HEK293 (cell line): ENCODE results near the gene THSD4.

ENCODE experiments used
- ATF2 ChIP-seq: fragments of 450-650 bp; formaldehyde crosslinking; IDR thresholded peaks from 2 replicates; pipeline ENCODE4 v1.5.1; 2016; ENCODE audit warnings: missing biosample characterization, missing genetic modification characterization, low read depth
- FEZF1 ChIP-seq: fragments of 450-650 bp; formaldehyde crosslinking; IDR thresholded peaks from 2 replicates; pipeline ENCODE4 v1.5.1; 2016; ENCODE audit warnings: missing biosample characterization, missing genetic modification characterization
- HIC1 ChIP-seq: fragments of 450-650 bp; formaldehyde crosslinking; IDR thresholded peaks from 2 replicates; pipeline ENCODE4 v1.5.1; 2016; ENCODE audit warnings: missing biosample characterization, missing genetic modification characterization
- IKZF3 ChIP-seq: fragments of 450-650 bp; IDR thresholded peaks from 2 replicates; pipeline ENCODE4 v1.5.0; 2018; ENCODE audit warnings: missing biosample characterization, mild to moderate bottlenecking, missing genetic modification characterization, moderate library complexity
- KLF1 ChIP-seq: fragments of 450-650 bp; formaldehyde crosslinking; IDR thresholded peaks from 2 replicates; pipeline ENCODE4 v1.5.1; 2016; ENCODE audit warnings: missing biosample characterization, missing genetic modification characterization
- KLF17 ChIP-seq: fragments of 450-650 bp; formaldehyde crosslinking; IDR thresholded peaks from 2 replicates; pipeline ENCODE4 v1.5.1; 2016; ENCODE audit warnings: missing biosample characterization, missing genetic modification characterization
- PRDM4 ChIP-seq: fragments of 450-650 bp; formaldehyde crosslinking; IDR thresholded peaks from 2 replicates; pipeline ENCODE4 v1.5.1; 2017; ENCODE audit warnings: missing biosample characterization, missing genetic modification characterization
- SP7 ChIP-seq: fragments of 450-650 bp; formaldehyde crosslinking; IDR thresholded peaks from 2 replicates; pipeline ENCODE4 v1.5.1; 2016; ENCODE audit warnings: missing biosample characterization, missing genetic modification characterization
- ZBTB44 ChIP-seq: fragments of 450-650 bp; IDR thresholded peaks from 2 replicates; pipeline ENCODE4 v1.5.1; 2018; ENCODE audit warnings: missing biosample characterization, mild to moderate bottlenecking, missing genetic modification characterization
- ZBTB7A ChIP-seq: fragments of 450-650 bp; formaldehyde crosslinking; IDR thresholded peaks from 2 replicates; pipeline ENCODE4 v1.5.1; 2016; ENCODE audit warnings: low read depth, missing biosample characterization, missing genetic modification characterization
- ZFP37 ChIP-seq: fragments of 450-650 bp; formaldehyde crosslinking; IDR thresholded peaks from 2 replicates; pipeline ENCODE4 v1.5.1; 2016; ENCODE audit warnings: missing biosample characterization, missing genetic modification characterization
- ZIC2 ChIP-seq: fragments of 450-650 bp; formaldehyde crosslinking; IDR thresholded peaks from 2 replicates; pipeline ENCODE4 v1.5.1; 2016; ENCODE audit warnings: missing biosample characterization, missing genetic modification characterization
- ZNF174 ChIP-seq: fragments of 450-650 bp; formaldehyde crosslinking; IDR thresholded peaks from 2 replicates; pipeline ENCODE4 v1.5.0; 2017; ENCODE audit warnings: missing biosample characterization, mild to moderate bottlenecking, missing genetic modification characterization
- ZNF239 ChIP-seq: fragments of 450-650 bp; formaldehyde crosslinking; IDR thresholded peaks from 2 replicates; pipeline ENCODE4 v1.5.1; 2016; ENCODE audit warnings: missing biosample characterization, missing genetic modification characterization
- ZNF366 ChIP-seq: fragments of 450-650 bp; formaldehyde crosslinking; conservative IDR thresholded peaks from 2 replicates; pipeline ENCODE4 v1.5.1; 2016; ENCODE audit warnings: missing biosample characterization, missing genetic modification characterization
- ZNF37A ChIP-seq: fragments of 450-650 bp; IDR thresholded peaks from 2 replicates; pipeline ENCODE4 v1.5.1; 2018; ENCODE audit warnings: missing biosample characterization, missing genetic modification characterization
- ZNF561 ChIP-seq: fragments of 450-650 bp; IDR thresholded peaks from 2 replicates; pipeline ENCODE4 v1.5.1; 2018; ENCODE audit warnings: missing biosample characterization, missing genetic modification characterization, borderline replicate concordance
- ZNF621 ChIP-seq: fragments of 450-650 bp; formaldehyde crosslinking; IDR thresholded peaks from 2 replicates; pipeline ENCODE4 v1.5.1; 2017; ENCODE audit warnings: missing biosample characterization, missing genetic modification characterization
- ZNF639 ChIP-seq: fragments of 450-650 bp; formaldehyde crosslinking; IDR thresholded peaks from 2 replicates; pipeline ENCODE4 v1.5.1; 2016; ENCODE audit warnings: missing biosample characterization, missing genetic modification characterization
- ZNF654 ChIP-seq: fragments of 450-650 bp; formaldehyde crosslinking; IDR thresholded peaks from 2 replicates; pipeline ENCODE4 v1.5.1; 2016; ENCODE audit warnings: low read depth, missing biosample characterization, missing genetic modification characterization
- ZNF664 ChIP-seq: fragments of 450-650 bp; formaldehyde crosslinking; IDR thresholded peaks from 2 replicates; pipeline ENCODE4 v1.5.1; 2016; ENCODE audit warnings: missing biosample characterization, missing genetic modification characterization
- ZNF670 ChIP-seq: fragments of 450-650 bp; formaldehyde crosslinking; IDR thresholded peaks from 2 replicates; pipeline ENCODE4 v1.5.1; 2016; ENCODE audit warnings: missing biosample characterization, missing genetic modification characterization, low read depth
- ZNF692 ChIP-seq: fragments of 450-650 bp; formaldehyde crosslinking; IDR thresholded peaks from 2 replicates; pipeline ENCODE4 v1.5.1; 2016; ENCODE audit warnings: missing biosample characterization, missing genetic modification characterization
- ZNF768 ChIP-seq: fragments of 450-650 bp; formaldehyde crosslinking; IDR thresholded peaks from 2 replicates; pipeline ENCODE4 v1.5.1; 2018; ENCODE audit warnings: missing biosample characterization, mild to moderate bottlenecking, missing genetic modification characterization
- ZXDB ChIP-seq: fragments of 450-650 bp; formaldehyde crosslinking; IDR thresholded peaks from 2 replicates; pipeline ENCODE4 v1.5.1; 2016; ENCODE audit warnings: missing biosample characterization, missing genetic modification characterization

Gene THSD4

GRCh38 chr15:71747128-71748083 is 632.1 kb downstream of the THSD4 start (continued):
- peak; percentile 97 for TF ChIP-seq ATF2
- TF ChIP-seq ZNF366 (tag by site-specific recombination), result peak; percentile 85
- TF ChIP-seq ZNF174 (tag by site-specific recombination), result 0 out of 2 replicates have a peak, but pooled peaks have one; percentile 7
- peak; percentile 52; the same call in 1 of the 2 replicates for TF ChIP-seq ZNF621 (tag by site-specific recombination)
- TF ChIP-seq IKZF3, result peak; percentile 63
- TF ChIP-seq ZIC2 (tag by site-specific recombination), result peak; percentile 66
- TF ChIP-seq FEZF1 (tag by site-specific recombination), result peak; percentile 87
- TF ChIP-seq HIC1, result peak; percentile 95
- TF ChIP-seq ZBTB44 (tag by site-specific recombination), result 0 out of 2 replicates have a peak, but pooled peaks have one; percentile 52
- peak; percentile 84 for TF ChIP-seq ZXDB (tag by site-specific recombination)
- peak; percentile 10; the same call in 1 of the 2 replicates for TF ChIP-seq ZNF768 (tag by site-specific recombination)
- peak; percentile 60; the same call in 1 of the 2 replicates for TF ChIP-seq ZNF561
- TF ChIP-seq PRDM4 (tag by site-specific recombination), result peak; percentile 56; the same call in 1 of the 2 replicates
- 0 out of 2 replicates have a peak, but pooled peaks have one; percentile 4 for TF ChIP-seq ZNF37A (tag by site-specific recombination)
- peak; percentile 85 for TF ChIP-seq ZNF692 (tag by site-specific recombination)
- no peak for TF ChIP-seq ZNF664
- TF ChIP-seq ZNF239 (tag by site-specific recombination), result no peak
- peak; percentile 94 for TF ChIP-seq ZNF639 (tag by site-specific recombination)
- TF ChIP-seq KLF1 (tag by site-specific recombination), result no peak
- no peak for TF ChIP-seq ZBTB7A
- TF ChIP-seq KLF17 (tag by site-specific recombination), result 0 out of 2 replicates have a peak, but pooled peaks have one; percentile 55
- TF ChIP-seq ZFP37, result peak; percentile 77; the same call in 1 of the 2 replicates
- peak; percentile 27 for TF ChIP-seq ZNF654 (tag by site-specific recombination)
- TF ChIP-seq ZNF670, result no peak
- peak; percentile 84 for TF ChIP-seq SP7 (tag by site-specific recombination)
